Astrocyte (in vitro differentiated cells and primary cell): ENCODE measurements around the gene ZNF14.

Experiments used
- CTCF ChIP-seq: IDR thresholded peaks from 2 replicates; pipeline ENCODE4 v1.5.1; 2011; ENCODE audit warnings: low read depth, mild to moderate bottlenecking, inconsistent platforms, low read length, moderate library complexity; ENCODE audit not compliant: insufficient read depth
- EZH2 ChIP-seq: IDR thresholded peaks from 2 replicates; pipeline ENCODE4 v1.6.1; 2012; ENCODE audit warnings: mild to moderate bottlenecking, low read length, inconsistent platforms; ENCODE audit not compliant: insufficient read depth

- TF ChIP-seq CTCF (no peak), EZH2 (no peak)
Measured at GRCh38 chr19:19687090-19687489, 45.8 kb downstream of the ZNF14 start.
